Adrenal gland (tissue), 5 donors: ENCODE data around the gene ADAMTS8.

Source experiments
- POLR2A ChIP-seq, 2 donors: fragments of 450-650 bp; IDR thresholded peaks; one replicate each; pipeline ENCODE4 v1.6.1; 2017; ENCODE audit warnings: antibody characterized with exemption in 2 of 2, mild to moderate bottlenecking in 2 of 2, moderate library complexity in 1 of 2
- TF ChIP-seq, protein P1 (sequence below), 6 experiments: fragments of 450-650 bp in 4 of 6; fragments of 200-600 bp in 2 of 6; sonication (generic) in 1 of 6; IDR thresholded peaks; 1 replicate in 5 of 6; 2 replicates in 1 of 6; pipeline versions ENCODE4 v1.5.1 to v1.8.0; 2016 to 2021; ENCODE audit warnings: antibody characterized with exemption in 6 of 6, mild to moderate bottlenecking in 2 of 6, moderate library complexity in 1 of 6
- donor health status: DM: no; HTN: no; CAD: no.

DNA sequence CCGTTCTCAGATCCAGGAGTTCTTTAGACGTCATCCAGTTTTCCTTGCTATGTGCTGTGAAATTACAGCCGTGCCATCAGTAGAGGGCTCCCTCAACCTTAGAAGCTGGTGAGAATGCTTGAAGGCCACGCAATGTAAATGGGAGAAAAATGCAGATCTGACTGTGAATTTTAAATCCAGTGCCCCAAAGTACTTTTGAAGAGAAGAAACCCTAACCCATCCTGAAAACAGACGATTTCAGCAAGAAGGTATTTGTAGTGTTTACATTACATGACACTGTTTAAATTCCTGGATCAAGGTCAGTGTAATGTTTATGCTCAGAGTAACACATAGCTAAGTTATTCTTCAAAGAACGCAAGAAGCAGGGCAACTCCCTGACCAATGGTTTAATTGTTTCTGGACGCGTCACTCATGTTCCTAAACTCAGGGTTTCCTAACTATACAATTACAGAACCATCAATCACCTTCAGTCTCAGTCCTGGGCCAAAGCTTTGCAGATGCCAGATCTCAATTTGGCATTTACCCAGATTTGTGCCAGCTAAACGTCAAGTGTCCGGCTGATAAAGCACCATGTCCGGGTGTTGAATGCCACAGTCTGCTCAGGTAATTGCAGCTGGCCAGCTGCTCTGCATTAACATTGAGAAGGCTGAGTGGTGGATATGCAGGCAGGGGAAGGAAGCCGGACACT lies 38.2 kb downstream of the ADAMTS8 start:
- TF ChIP-seq, protein P1, sequence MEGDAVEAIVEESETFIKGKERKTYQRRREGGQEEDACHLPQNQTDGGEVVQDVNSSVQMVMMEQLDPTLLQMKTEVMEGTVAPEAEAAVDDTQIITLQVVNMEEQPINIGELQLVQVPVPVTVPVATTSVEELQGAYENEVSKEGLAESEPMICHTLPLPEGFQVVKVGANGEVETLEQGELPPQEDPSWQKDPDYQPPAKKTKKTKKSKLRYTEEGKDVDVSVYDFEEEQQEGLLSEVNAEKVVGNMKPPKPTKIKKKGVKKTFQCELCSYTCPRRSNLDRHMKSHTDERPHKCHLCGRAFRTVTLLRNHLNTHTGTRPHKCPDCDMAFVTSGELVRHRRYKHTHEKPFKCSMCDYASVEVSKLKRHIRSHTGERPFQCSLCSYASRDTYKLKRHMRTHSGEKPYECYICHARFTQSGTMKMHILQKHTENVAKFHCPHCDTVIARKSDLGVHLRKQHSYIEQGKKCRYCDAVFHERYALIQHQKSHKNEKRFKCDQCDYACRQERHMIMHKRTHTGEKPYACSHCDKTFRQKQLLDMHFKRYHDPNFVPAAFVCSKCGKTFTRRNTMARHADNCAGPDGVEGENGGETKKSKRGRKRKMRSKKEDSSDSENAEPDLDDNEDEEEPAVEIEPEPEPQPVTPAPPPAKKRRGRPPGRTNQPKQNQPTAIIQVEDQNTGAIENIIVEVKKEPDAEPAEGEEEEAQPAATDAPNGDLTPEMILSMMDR (IDR thresholded peaks at IDR 0.05) = no peak
- no peak for TF ChIP-seq POLR2A (IDR thresholded peaks at IDR 0.05)
